Kidney (tissue), 14 donors: Measurements from ENCODE around the gene NPY5R. TPM values are rescaled to one million over a fixed set of nuclear protein-coding genes. Genes with fewer than 3 reads are reported as not detected.

ENCODE experiments used
- DNase-seq, 5 donors: peaks; one replicate each; pipeline ENCODE4 v3.0.0-alpha.2; 2013 to 2020
- FAIRE-seq: peaks from 2 replicates; lab custom pipeline; 2012; peaks lifted over from hg19 to GRCh38; lab: Jason Lieb, UNC
- H3K27ac ChIP-seq, 2 donors: one replicate each; pipeline ENCODE4 v1.7.0; 2013; ENCODE audit warnings: low read depth in 2 of 2, low read length in 2 of 2, inconsistent platforms in 1 of 2
- H3K27me3 ChIP-seq: one replicate; pipeline ENCODE4 v1.7.1; 2013; ENCODE audit warnings: low read length, inconsistent platforms; ENCODE audit not compliant: control insufficient read depth, insufficient read depth
- H3K36me3 ChIP-seq, 3 donors: one replicate each; pipeline versions ENCODE4 v1.7.0 to v1.7.1; 2013; ENCODE audit warnings: low read length in 3 of 3, control low read depth in 1 of 3, inconsistent platforms in 1 of 3; ENCODE audit not compliant: insufficient read depth in 3 of 3, control insufficient read depth in 2 of 3
- H3K4me1 ChIP-seq, 3 donors: one replicate each; pipeline versions ENCODE4 v1.7.0 to v1.7.1; 2013; ENCODE audit warnings: low read length in 3 of 3, inconsistent platforms in 1 of 3, low read depth in 1 of 3; ENCODE audit not compliant: control insufficient read depth in 2 of 3, insufficient read depth in 2 of 3
- H3K4me3 ChIP-seq, 3 donors: one replicate each; pipeline versions ENCODE4 v1.7.0 to v1.8.1; 2013; ENCODE audit warnings: low read length in 3 of 3, control low read depth in 1 of 3, inconsistent platforms in 1 of 3
- H3K9ac ChIP-seq, 3 donors: one replicate each; pipeline versions ENCODE4 v1.7.0 to v1.7.1; 2013; ENCODE audit warnings: low read length in 3 of 3, control low read depth in 1 of 3, inconsistent platforms in 1 of 3
- H3K9me3 ChIP-seq, 3 donors: one replicate each; pipeline versions ENCODE4 v1.7.0 to v1.7.1; 2013; ENCODE audit warnings: low read length in 3 of 3, control low read depth in 1 of 3, inconsistent platforms in 1 of 3; ENCODE audit not compliant: control insufficient read depth in 2 of 3, insufficient read depth in 1 of 3
- intact Hi-C: fragments of 100-400 bp; cut with DNase I; formaldehyde crosslinking; loops from one replicate; pipeline ENCODE4 v1.11.1; 2022
- polyA plus RNA-seq: library from polyadenylated mRNA; stranded (reverse); fragments of 350-450 nt; fragmentation: Illumina TruSeq; extraction: RNeasy Lipid Tissue Mini Kit (QIAGEN cat#74804); gene quantifications from one replicate; pipeline ENCODE4 v1.2.3, GENCODE V29; 2014; ENCODE audit warnings: low read depth, low replicate concordance; ENCODE audit not compliant: insufficient read depth
- total RNA-seq: library from RNA; stranded (reverse); fragmentation: NEBNext Ultra II Directional; extraction: Animal tissue kit (Norgen Biotek cat#: 25700); gene quantifications from one replicate; pipeline ENCODE4 v1.2.1, GENCODE V29; 2021
- TF ChIP-seq, protein P1 (sequence below): IDR thresholded peaks from 3 replicates; pipeline ENCODE4 v1.5.1; 2012; ENCODE audit warnings: mild to moderate bottlenecking, moderate library complexity, borderline replicate concordance; ENCODE audit not compliant: insufficient read depth; ENCODE audit errors: extremely low read depth
- donor health status: control.
- donor health status: control.
- donor health status: control.
- donor health status: control.
- donor health status: control.
- donor health status: DM: yes; HTN: yes; CAD: no.
- donor health status: Normal renal cell carcinoma (clear cell type).

NPY5R gene
- total and polyA plus RNA-seq, 2 donors from 2014 or later = 1.2 to 3.0 TPM

DNA sequence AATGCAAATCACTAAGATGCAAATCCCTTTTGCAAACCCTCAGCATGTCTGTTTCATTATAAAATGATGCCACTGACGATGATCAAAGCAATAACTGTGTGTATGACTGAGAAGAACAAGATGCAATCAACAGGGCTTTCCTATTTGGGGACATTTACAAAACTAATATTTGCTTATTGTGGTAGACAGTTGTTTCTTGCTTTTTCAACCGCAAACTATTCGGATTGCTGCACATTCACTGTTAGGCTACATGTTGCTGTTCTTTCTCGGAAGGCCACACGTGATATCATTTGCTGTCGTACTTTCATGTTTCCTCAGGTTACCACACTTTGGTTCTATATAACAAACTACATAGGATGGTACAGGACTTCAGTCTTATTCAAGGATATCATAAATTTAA, 49.8 kb downstream of the NPY5R start:
- Histone ChIP-seq H3K4me3 (no peak overlapping the region), H3K9ac (no peak overlapping the region), H3K27me3 (no peaks in the 10 kb centered on the region), H3K4me1 (no peaks in the 10 kb centered on the region), H3K9me3 (no peaks in the 10 kb centered on the region), H3K36me3 (no peaks in the 10 kb centered on the region), H3K27ac (no peak overlapping the region)
- FAIRE-seq = no peak
- no peak for DNase-seq
- intact Hi-C loops = no loop called here
- TF ChIP-seq, protein P1, sequence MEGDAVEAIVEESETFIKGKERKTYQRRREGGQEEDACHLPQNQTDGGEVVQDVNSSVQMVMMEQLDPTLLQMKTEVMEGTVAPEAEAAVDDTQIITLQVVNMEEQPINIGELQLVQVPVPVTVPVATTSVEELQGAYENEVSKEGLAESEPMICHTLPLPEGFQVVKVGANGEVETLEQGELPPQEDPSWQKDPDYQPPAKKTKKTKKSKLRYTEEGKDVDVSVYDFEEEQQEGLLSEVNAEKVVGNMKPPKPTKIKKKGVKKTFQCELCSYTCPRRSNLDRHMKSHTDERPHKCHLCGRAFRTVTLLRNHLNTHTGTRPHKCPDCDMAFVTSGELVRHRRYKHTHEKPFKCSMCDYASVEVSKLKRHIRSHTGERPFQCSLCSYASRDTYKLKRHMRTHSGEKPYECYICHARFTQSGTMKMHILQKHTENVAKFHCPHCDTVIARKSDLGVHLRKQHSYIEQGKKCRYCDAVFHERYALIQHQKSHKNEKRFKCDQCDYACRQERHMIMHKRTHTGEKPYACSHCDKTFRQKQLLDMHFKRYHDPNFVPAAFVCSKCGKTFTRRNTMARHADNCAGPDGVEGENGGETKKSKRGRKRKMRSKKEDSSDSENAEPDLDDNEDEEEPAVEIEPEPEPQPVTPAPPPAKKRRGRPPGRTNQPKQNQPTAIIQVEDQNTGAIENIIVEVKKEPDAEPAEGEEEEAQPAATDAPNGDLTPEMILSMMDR = no peak

DNA sequence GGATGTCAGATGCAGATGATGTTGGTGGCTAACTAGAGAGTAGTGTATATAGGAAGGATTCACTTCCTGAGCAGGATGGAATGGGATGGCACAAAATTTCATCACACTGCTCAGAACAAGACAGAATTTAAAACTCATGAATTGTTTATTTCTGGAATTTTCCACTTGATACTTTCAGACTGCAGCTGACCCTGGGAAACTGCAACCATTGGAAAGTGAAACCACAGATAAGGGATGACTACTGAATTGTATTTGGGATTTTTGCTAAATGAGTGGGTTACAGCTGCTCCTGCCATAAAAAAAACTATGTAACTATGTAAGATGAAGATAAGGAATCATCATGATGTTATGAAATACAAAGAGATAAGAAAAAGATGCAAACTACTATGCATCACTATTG, 51.4 kb downstream of the NPY5R start:
- no peak overlapping the region for H3K9ac ChIP-seq
- peak overlapping the region in 1 of 2 donors; percentile 40 for H3K27ac ChIP-seq
- no peak overlapping the region for H3K4me3 ChIP-seq
- no peak for DNase-seq
- intact Hi-C loops = no loop called here
- H3K4me1 ChIP-seq = no peaks in the 10 kb centered on the region
- TF ChIP-seq, protein P1 = no peak
- no peaks in the 10 kb centered on the region for H3K9me3 ChIP-seq
- no peak for FAIRE-seq
- no peaks in the 10 kb centered on the region for H3K27me3 ChIP-seq
- no peaks in the 10 kb centered on the region for H3K36me3 ChIP-seq

DNA sequence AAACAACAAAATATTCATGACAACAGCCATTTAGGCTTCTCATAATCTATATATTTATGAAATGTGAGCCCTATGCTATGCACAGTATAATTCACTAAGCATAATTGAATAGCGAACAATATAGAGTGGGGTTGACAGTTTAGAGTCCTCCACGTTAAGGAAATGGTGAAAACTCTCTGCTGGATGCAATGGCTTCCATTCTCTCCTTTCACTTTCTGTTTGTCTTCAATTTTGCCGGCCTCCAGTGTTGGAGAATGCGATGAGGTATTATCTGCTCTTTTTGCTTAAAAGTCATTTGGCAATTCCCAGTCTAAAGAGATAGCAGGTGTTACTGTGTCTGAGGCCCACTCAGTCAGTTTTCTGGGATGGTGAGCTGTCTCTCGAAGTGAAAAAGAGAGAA, 52.1 kb downstream of the NPY5R start:
- Histone ChIP-seq H3K27me3 (no peaks in the 10 kb centered on the region), H3K4me3 (peak overlapping the region in 1 of 3 donors; percentile 45), H3K9ac (no peak overlapping the region), H3K4me1 (no peaks in the 10 kb centered on the region), H3K27ac (no peak overlapping the region), H3K9me3 (no peaks in the 10 kb centered on the region), H3K36me3 (no peaks in the 10 kb centered on the region)
- intact Hi-C loops = no loop called here
- FAIRE-seq (no peak), DNase-seq (no peak)
- TF ChIP-seq, protein P1 = no peak

DNA sequence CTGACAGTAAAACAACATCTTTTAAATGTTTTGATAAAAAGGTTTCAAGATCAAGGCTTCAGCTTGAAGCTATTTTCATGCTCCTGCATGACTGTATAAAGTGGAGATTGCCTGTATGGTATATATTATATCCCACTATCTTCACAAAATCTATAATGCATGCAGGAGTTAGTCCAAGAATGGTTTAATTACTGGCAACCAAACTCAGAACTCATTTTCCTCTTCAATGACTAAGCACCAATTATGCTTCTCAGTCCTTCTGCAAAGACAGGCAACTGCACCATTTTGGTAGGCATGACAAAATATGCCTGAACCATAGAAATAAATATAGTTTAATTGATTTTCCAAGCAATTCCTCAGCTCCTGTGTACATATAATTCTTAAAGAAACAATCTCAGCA, 54.5 kb downstream of the NPY5R start:
- TF ChIP-seq, protein P1 = no peak
- Histone ChIP-seq H3K4me1 (no peaks in the 10 kb centered on the region), H3K9me3 (no peaks in the 10 kb centered on the region), H3K9ac (no peak overlapping the region), H3K27ac (no peak overlapping the region), H3K4me3 (no peak overlapping the region), H3K27me3 (no peaks in the 10 kb centered on the region), H3K36me3 (no peaks in the 10 kb centered on the region)
- FAIRE-seq = no peak
- intact Hi-C loops = no loop called here
- DNase-seq = peak in 1 of 5 donors; percentile 9
